H1 (cell line): ENCODE data around the gene TECPR2. TPM values are rescaled to one million over a fixed set of nuclear protein-coding genes. Genes with fewer than 3 reads are reported as not detected.
A peak's percentile ranks its signal among the peaks of the same experiment; 100 is the strongest.

Experiments
- CTCF ChIA-PET: fragments of 300-600 bp; sonication (Branson Sonifier 250); formaldehyde crosslinking; loops from one replicate; lab custom pipeline; 2021; ENCODE audit not compliant: partially characterized antibody; lab: Charles Lee
- POLR2A ChIA-PET: fragments of 300-600 bp; sonication (Branson Sonifier 250); formaldehyde crosslinking; loops from one replicate; lab custom pipeline; 2021; ENCODE audit warnings: inconsistent platforms; ENCODE audit not compliant: partially characterized antibody; lab: Charles Lee
- DNase-seq, 2 experiments: peaks; one replicate each; pipeline versions ENCODE4 v3.0.0 to v3.0.0-alpha.2; 2010 to 2022; ENCODE audit warnings: low spot score in 2 of 2, low read depth in 1 of 2, mixed read lengths in 1 of 2
- FAIRE-seq: peaks from 2 replicates; lab custom pipeline; 2011; peaks lifted over from hg19 to GRCh38; lab: Jason Lieb, UNC
- H2AFZ ChIP-seq: 2 replicates; pipeline ENCODE4 v1.8.1; 2012; ENCODE audit warnings: low read length, inconsistent platforms
- H2AK5ac ChIP-seq: 2 replicates; pipeline ENCODE4 v1.6.1; 2013; ENCODE audit warnings: low read depth, low read length
- H2BK120ac ChIP-seq: replicated peaks from 2 replicates; pipeline ENCODE3; 2013; ENCODE audit warnings: low read depth, low read length, inconsistent platforms
- H2BK12ac ChIP-seq: 2 replicates; pipeline ENCODE4 v1.6.1; 2013; ENCODE audit warnings: low read depth, low read length
- H2BK15ac ChIP-seq: 2 replicates; pipeline ENCODE4 v1.6.1; 2013; ENCODE audit warnings: low read length
- H2BK20ac ChIP-seq: 2 replicates; pipeline ENCODE4 v1.6.1; 2013; ENCODE audit warnings: low read length
- H2BK5ac ChIP-seq: 2 replicates; pipeline ENCODE4 v1.6.1; 2013; ENCODE audit warnings: low read depth, low read length
- H3K14ac ChIP-seq: 2 replicates; pipeline ENCODE4 v1.6.1; 2013; ENCODE audit warnings: inconsistent platforms; ENCODE audit not compliant: insufficient read length
- H3K18ac ChIP-seq: 2 replicates; pipeline ENCODE4 v1.6.1; 2013; ENCODE audit warnings: low read length; ENCODE audit errors: extremely low read depth
- H3K23ac ChIP-seq: 2 replicates; pipeline ENCODE4 v1.6.1; 2013; ENCODE audit warnings: inconsistent platforms; ENCODE audit not compliant: insufficient read length
- H3K23me2 ChIP-seq: 2 replicates; pipeline ENCODE4 v1.6.1; 2013; ENCODE audit warnings: low read depth, low read length
- H3K27ac ChIP-seq: 2 replicates; pipeline ENCODE4 v1.6.1; 2011; ENCODE audit warnings: low read depth, low read length, inconsistent platforms
- H3K27me3 ChIP-seq, 4 experiments: replicated peaks in 1 of 4; 1 replicate in 1 of 4; 2 replicates in 3 of 4; pipeline versions ENCODE4 v1.6.1 to v1.8.1; 2011 to 2013; ENCODE audit warnings: low read length in 3 of 4, mild to moderate bottlenecking in 3 of 4, inconsistent platforms in 2 of 4, mixed read lengths in 2 of 4, moderate library complexity in 1 of 4; ENCODE audit not compliant: control insufficient read depth in 3 of 4, insufficient read depth in 3 of 4; ENCODE audit errors: extremely low read depth in 1 of 4
- H3K36me3 ChIP-seq, 4 experiments: 2 replicates each; pipeline versions ENCODE4 v1.6.1 to v1.8.1; 2011 to 2013; ENCODE audit warnings: mild to moderate bottlenecking in 4 of 4, low read length in 3 of 4, moderate library complexity in 2 of 4, control low read depth in 1 of 4, inconsistent platforms in 1 of 4; ENCODE audit not compliant: insufficient read depth in 4 of 4, control insufficient read depth in 2 of 4
- H3K4ac ChIP-seq: replicated peaks from 2 replicates; pipeline ENCODE3; 2013; ENCODE audit warnings: low read length, low read depth, mixed read lengths, inconsistent platforms; ENCODE audit not compliant: insufficient read length
- H3K4me1 ChIP-seq, 4 experiments: replicated peaks in 1 of 4; 1 replicate in 1 of 4; 2 replicates in 3 of 4; pipeline versions ENCODE4 v1.6.1 to v1.8.1; 2011 to 2013; ENCODE audit warnings: low read length in 3 of 4, inconsistent platforms in 2 of 4, mixed read lengths in 1 of 4; ENCODE audit not compliant: insufficient read depth in 4 of 4, control insufficient read depth in 3 of 4
- H3K4me2 ChIP-seq, 2 experiments: 2 replicates each; pipeline versions ENCODE4 v1.6.1 to v1.8.1; 2011 to 2013; ENCODE audit warnings: low read depth in 2 of 2, low read length in 2 of 2, control low read depth in 1 of 2, inconsistent platforms in 1 of 2, mild to moderate bottlenecking in 1 of 2; ENCODE audit not compliant: insufficient read depth in 1 of 2
- H3K4me3 ChIP-seq, 4 experiments: fragments of 200-600, 300-600 bp in 1 of 4; sonication (generic), shearing (Covaris generic), sonication (Bioruptor Twin) in 1 of 4; 2 replicates each; pipeline versions ENCODE4 v1.5.1 to v1.8.1; 2011 to 2016; ENCODE audit warnings: low read length in 4 of 4, low read depth in 3 of 4, control low read depth in 2 of 4, inconsistent platforms in 2 of 4, mild to moderate bottlenecking in 2 of 4, mixed read lengths in 1 of 4, moderate library complexity in 1 of 4; ENCODE audit not compliant: insufficient read depth in 2 of 4; ENCODE audit errors: extremely low read depth in 1 of 4
- H3K56ac ChIP-seq: replicated peaks from 2 replicates; pipeline ENCODE3; 2013; ENCODE audit warnings: low read depth, mild to moderate bottlenecking, mixed read lengths, low read length, inconsistent platforms; ENCODE audit not compliant: insufficient read length
- H3K79me1 ChIP-seq: 2 replicates; pipeline ENCODE4 v1.6.1; 2013; ENCODE audit warnings: low read depth, low read length, control low read depth
- H3K79me2 ChIP-seq, 2 experiments: 2 replicates each; pipeline versions ENCODE4 v1.6.1 to v1.8.1; 2012 to 2013; ENCODE audit warnings: low read length in 2 of 2, mild to moderate bottlenecking in 2 of 2, inconsistent platforms in 1 of 2; ENCODE audit not compliant: insufficient read depth in 2 of 2, control insufficient read depth in 1 of 2
- H3K9ac ChIP-seq, 4 experiments: replicated peaks in 1 of 4; 1 replicate in 1 of 4; 2 replicates in 3 of 4; pipeline versions ENCODE4 v1.6.1 to v1.8.1; 2011 to 2013; ENCODE audit warnings: low read depth in 3 of 4, low read length in 3 of 4, control low read depth in 2 of 4, mild to moderate bottlenecking in 2 of 4, moderate library complexity in 2 of 4, inconsistent platforms in 1 of 4; ENCODE audit errors: extremely low read depth in 1 of 4
- H3K9me3 ChIP-seq, 2 experiments: 2 replicates each; pipeline versions ENCODE4 v1.6.1 to v1.8.1; 2012 to 2013; ENCODE audit warnings: mild to moderate bottlenecking in 2 of 2, moderate library complexity in 2 of 2, control low read depth in 1 of 2, inconsistent platforms in 1 of 2, low read depth in 1 of 2, low read length in 1 of 2, mixed read lengths in 1 of 2; ENCODE audit not compliant: insufficient read depth in 2 of 2
- H4K20me1 ChIP-seq, 2 experiments: replicated peaks in 1 of 2; 2 replicates each; pipeline versions ENCODE3 to v1.8.1; 2011 to 2013; ENCODE audit warnings: inconsistent platforms in 2 of 2, low read length in 2 of 2, mild to moderate bottlenecking in 1 of 2; ENCODE audit not compliant: insufficient read depth in 2 of 2, control insufficient read depth in 1 of 2
- H4K5ac ChIP-seq: 2 replicates; pipeline ENCODE4 v1.6.1; 2013; ENCODE audit warnings: low read length, low read depth, mixed read lengths, inconsistent platforms; ENCODE audit not compliant: insufficient read length
- H4K8ac ChIP-seq: 2 replicates; pipeline ENCODE4 v1.8.0; 2013; ENCODE audit warnings: mild to moderate bottlenecking, moderate library complexity, low read length, inconsistent platforms; ENCODE audit not compliant: insufficient read depth; ENCODE audit errors: extremely low read depth
- H4K91ac ChIP-seq: replicated peaks from 2 replicates; pipeline ENCODE3; 2013; ENCODE audit warnings: low read length, mixed read lengths, inconsistent platforms; ENCODE audit not compliant: insufficient read length
- BRCA1 ChIP-seq: IDR thresholded peaks from 2 replicates; pipeline ENCODE4 v1.6.1; 2012; ENCODE audit warnings: low read depth, low read length, improper control_type of control experiment
- CHD2 ChIP-seq: IDR thresholded peaks from 2 replicates; pipeline ENCODE4 v1.6.1; 2012; ENCODE audit warnings: low read length, improper control_type of control experiment
- POLR2A ChIP-seq, 2 experiments: IDR thresholded peaks; 1 replicate in 1 of 2; 2 replicates in 1 of 2; pipeline ENCODE4 v1.6.1; 2011; ENCODE audit warnings: low read depth in 2 of 2, low read length in 2 of 2, mild to moderate bottlenecking in 2 of 2; ENCODE audit errors: control extremely low read depth in 1 of 2
- SP2 ChIP-seq: IDR thresholded peaks from 2 replicates; pipeline ENCODE4 v1.6.1; 2012; ENCODE audit warnings: mild to moderate bottlenecking, low read length, inconsistent platforms
- WGBS, 2 experiments: shearing (Covaris generic) in 1 of 2; methylation state at CpG; one replicate each; pipeline versions ENCODE4 v1.1.6 to v1.1.7; 2013 to 2015; ENCODE audit warnings: low lambda C conversion rate in 2 of 2, mixed read lengths in 2 of 2, inconsistent platforms in 1 of 2, low coverage in 1 of 2, missing lambda C conversion rate in 1 of 2; ENCODE audit not compliant: insufficient replicate concordance in 2 of 2, insufficient coverage in 1 of 2, insufficient read length in 1 of 2; ENCODE audit errors: extremely low coverage in 1 of 2, missing lambda C conversion rate in 1 of 2; 5-methylcytosine and 5-hydroxymethylcytosine counted together
- polyA plus RNA-seq, 7 experiments: library from polyadenylated mRNA; depleted of rRNA in 3 of 7; stranded (reverse) in 5 of 7; unstranded in 2 of 7; fragments of >200 nt in 5 of 7; fragments of 200-250 nt in 2 of 7; gene quantifications; 1 replicate in 5 of 7; 2 replicates in 1 of 7; 4 replicates in 1 of 7; pipeline versions ENCODE4 v1.2.1 to v1.2.3, GENCODE V29; 2011 to 2013; ENCODE audit warnings: missing spikeins in 2 of 7, mixed read lengths in 2 of 7
- total RNA-seq: library from RNA; stranded (reverse); fragmentation: NEBNext Ultra II Directional; extraction: Animal tissue kit (Norgen Biotek cat#: 25700); gene quantifications from 2 replicates; pipeline ENCODE4 v1.2.1, GENCODE V29; 2021

The TECPR2 gene
- total and polyA plus RNA-seq, 2 of the 8 experiments (the other 6 are each of a cell fraction or from before 2014, with no cell fraction given): 6.8 to 19.4 TPM

DNA sequence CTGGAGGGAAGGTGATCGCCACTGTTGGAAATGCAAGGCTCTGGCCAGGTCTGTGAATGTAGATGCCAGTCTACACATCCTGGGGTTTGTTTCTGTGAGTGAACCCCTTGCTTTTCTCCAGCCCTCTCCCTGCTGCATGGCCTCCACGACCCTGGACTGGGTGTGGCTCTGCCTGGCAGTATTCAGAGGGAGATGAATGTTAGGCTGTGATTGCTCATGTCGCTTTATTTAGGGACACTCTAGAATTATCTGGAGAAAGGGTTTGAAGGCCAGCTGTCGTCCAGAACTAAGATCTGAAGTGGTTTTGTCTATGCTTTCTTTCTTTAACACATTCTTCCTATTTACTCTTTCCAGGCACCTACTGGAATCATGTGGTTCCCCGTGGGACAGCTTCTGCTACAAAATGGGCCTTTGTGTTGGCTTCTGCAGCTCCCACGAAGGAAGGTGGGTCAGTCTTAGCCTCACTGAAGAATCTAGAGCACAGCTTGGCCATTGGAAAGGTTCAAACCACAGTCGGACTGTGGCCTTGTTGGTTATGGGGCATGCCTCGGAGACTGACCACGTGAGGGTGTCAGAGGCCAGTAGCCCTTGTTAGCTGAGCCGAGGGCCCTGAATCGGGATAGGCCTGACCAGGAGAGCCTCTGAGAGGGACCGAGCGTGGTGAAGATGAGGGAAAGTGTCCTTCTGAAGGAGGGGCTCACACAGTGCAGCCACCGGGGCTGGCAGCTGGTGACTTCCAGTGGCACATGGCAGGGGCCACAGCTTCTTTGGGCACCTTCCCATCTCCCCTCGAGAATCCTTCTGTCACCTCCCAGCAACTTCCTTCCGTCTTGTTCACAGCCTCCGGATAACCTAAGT, 87.7 kb downstream of the TECPR2 start:
- peak overlapping the region; percentile 30; the same call in 1 of the 2 replicates for H3K27ac ChIP-seq
- H3K4ac ChIP-seq: no peak overlapping the region
- H3K14ac ChIP-seq: no peak overlapping the region
- H3K4me2 ChIP-seq: no peak overlapping the region
- H2BK120ac ChIP-seq: no peak overlapping the region
- H3K9me3 ChIP-seq: no peaks in the 10 kb centered on the region
- H2BK20ac ChIP-seq: no peak overlapping the region
- H2AFZ ChIP-seq: no peak overlapping the region
- no peak overlapping the region for H2AK5ac ChIP-seq
- H3K79me2 ChIP-seq: no peaks in the 10 kb centered on the region
- no peak overlapping the region for H4K8ac ChIP-seq
- no peak overlapping the region for H2BK15ac ChIP-seq
- H3K23ac ChIP-seq: no peak overlapping the region
- no peaks in the 10 kb centered on the region for H3K4me1 ChIP-seq
- H2BK12ac ChIP-seq: peak overlapping the region; percentile 50; the same call in 1 of the 2 replicates
- ChIA-PET CTCF (interaction anchor here (0.9 to 1.4 kb wide), 4 partner anchors 12 to 73 kb away, joined by 3 to 7 read pairs (median 3); no protein-coding TSS in a partner anchor), POLR2A (no interaction called here)
- peaks cover 0 to 2% of the 10 kb centered on the region in 2 experiments for H4K20me1 ChIP-seq
- no peaks in the 10 kb centered on the region for H3K27me3 ChIP-seq
- no peak overlapping the region for H2BK5ac ChIP-seq
- H3K4me3 ChIP-seq: no peak overlapping the region
- H3K79me1 ChIP-seq: no peaks in the 10 kb centered on the region
- TF ChIP-seq CHD2 (no peak), BRCA1 (no peak), SP2 (no peak), POLR2A (IDR thresholded peaks at IDR 0.05; ENCODE audit: control extremely low read depth in 1 of 2, low read depth in 2 of 2, low read length in 2 of 2) (no peak)
- no peak overlapping the region for H4K5ac ChIP-seq
- no peak overlapping the region for H3K18ac ChIP-seq
- H3K56ac ChIP-seq: no peak overlapping the region
- peaks cover 4 to 22% (median 8%) of the 10 kb centered on the region in 4 experiments; a peak in 6 of 8 replicates for H3K36me3 ChIP-seq
- 90% methylated on average over 17 of the region's 17 CpGs; no CpG with 5 or more reads in 1 of the 2 experiments for whole genome bisulfite sequencing, 2 experiments
- FAIRE-seq: no peak
- H3K23me2 ChIP-seq: no peaks in the 10 kb centered on the region
- no peak overlapping the region for H3K9ac ChIP-seq
- no peak for DNase-seq
- no peak overlapping the region for H4K91ac ChIP-seq
